H1 (cell line): Measurements from ENCODE around the gene RCC1. TPM values are rescaled to one million over a fixed set of nuclear protein-coding genes. Genes with fewer than 3 reads are reported as not detected.

ENCODE experiments used
- CTCF ChIA-PET: fragments of 300-600 bp; sonication (Branson Sonifier 250); formaldehyde crosslinking; loops from one replicate; lab custom pipeline; 2021; ENCODE audit not compliant: partially characterized antibody; lab: Charles Lee
- POLR2A ChIA-PET: fragments of 300-600 bp; sonication (Branson Sonifier 250); formaldehyde crosslinking; loops from one replicate; lab custom pipeline; 2021; ENCODE audit warnings: inconsistent platforms; ENCODE audit not compliant: partially characterized antibody; lab: Charles Lee
- DNase-seq, 2 experiments: peaks; one replicate each; pipeline versions ENCODE4 v3.0.0 to v3.0.0-alpha.2; 2010 to 2022; ENCODE audit warnings: low spot score in 2 of 2, low read depth in 1 of 2, mixed read lengths in 1 of 2
- FAIRE-seq: peaks from 2 replicates; lab custom pipeline; 2011; peaks lifted over from hg19 to GRCh38; lab: Jason Lieb, UNC
- H2AFZ ChIP-seq: 2 replicates; pipeline ENCODE4 v1.8.1; 2012; ENCODE audit warnings: low read length, inconsistent platforms
- H2AK5ac ChIP-seq: 2 replicates; pipeline ENCODE4 v1.6.1; 2013; ENCODE audit warnings: low read depth, low read length
- H2BK120ac ChIP-seq: replicated peaks from 2 replicates; pipeline ENCODE3; 2013; ENCODE audit warnings: low read depth, low read length, inconsistent platforms
- H2BK12ac ChIP-seq: 2 replicates; pipeline ENCODE4 v1.6.1; 2013; ENCODE audit warnings: low read depth, low read length
- H2BK15ac ChIP-seq: 2 replicates; pipeline ENCODE4 v1.6.1; 2013; ENCODE audit warnings: low read length
- H2BK20ac ChIP-seq: 2 replicates; pipeline ENCODE4 v1.6.1; 2013; ENCODE audit warnings: low read length
- H2BK5ac ChIP-seq: 2 replicates; pipeline ENCODE4 v1.6.1; 2013; ENCODE audit warnings: low read depth, low read length
- H3K14ac ChIP-seq: 2 replicates; pipeline ENCODE4 v1.6.1; 2013; ENCODE audit warnings: inconsistent platforms; ENCODE audit not compliant: insufficient read length
- H3K18ac ChIP-seq: 2 replicates; pipeline ENCODE4 v1.6.1; 2013; ENCODE audit warnings: low read length; ENCODE audit errors: extremely low read depth
- H3K23ac ChIP-seq: 2 replicates; pipeline ENCODE4 v1.6.1; 2013; ENCODE audit warnings: inconsistent platforms; ENCODE audit not compliant: insufficient read length
- H3K23me2 ChIP-seq: 2 replicates; pipeline ENCODE4 v1.6.1; 2013; ENCODE audit warnings: low read depth, low read length
- H3K27ac ChIP-seq: 2 replicates; pipeline ENCODE4 v1.6.1; 2011; ENCODE audit warnings: low read depth, low read length, inconsistent platforms
- H3K27me3 ChIP-seq, 4 experiments: replicated peaks in 1 of 4; 1 replicate in 1 of 4; 2 replicates in 3 of 4; pipeline versions ENCODE4 v1.6.1 to v1.8.1; 2011 to 2013; ENCODE audit warnings: low read length in 3 of 4, mild to moderate bottlenecking in 3 of 4, inconsistent platforms in 2 of 4, mixed read lengths in 2 of 4, moderate library complexity in 1 of 4; ENCODE audit not compliant: control insufficient read depth in 3 of 4, insufficient read depth in 3 of 4; ENCODE audit errors: extremely low read depth in 1 of 4
- H3K36me3 ChIP-seq, 4 experiments: 2 replicates each; pipeline versions ENCODE4 v1.6.1 to v1.8.1; 2011 to 2013; ENCODE audit warnings: mild to moderate bottlenecking in 4 of 4, low read length in 3 of 4, moderate library complexity in 2 of 4, control low read depth in 1 of 4, inconsistent platforms in 1 of 4; ENCODE audit not compliant: insufficient read depth in 4 of 4, control insufficient read depth in 2 of 4
- H3K4ac ChIP-seq: replicated peaks from 2 replicates; pipeline ENCODE3; 2013; ENCODE audit warnings: low read length, low read depth, mixed read lengths, inconsistent platforms; ENCODE audit not compliant: insufficient read length
- H3K4me1 ChIP-seq, 4 experiments: replicated peaks in 1 of 4; 1 replicate in 1 of 4; 2 replicates in 3 of 4; pipeline versions ENCODE4 v1.6.1 to v1.8.1; 2011 to 2013; ENCODE audit warnings: low read length in 3 of 4, inconsistent platforms in 2 of 4, mixed read lengths in 1 of 4; ENCODE audit not compliant: insufficient read depth in 4 of 4, control insufficient read depth in 3 of 4
- H3K4me2 ChIP-seq, 2 experiments: 2 replicates each; pipeline versions ENCODE4 v1.6.1 to v1.8.1; 2011 to 2013; ENCODE audit warnings: low read depth in 2 of 2, low read length in 2 of 2, control low read depth in 1 of 2, inconsistent platforms in 1 of 2, mild to moderate bottlenecking in 1 of 2; ENCODE audit not compliant: insufficient read depth in 1 of 2
- H3K4me3 ChIP-seq, 4 experiments: fragments of 200-600, 300-600 bp in 1 of 4; sonication (generic), shearing (Covaris generic), sonication (Bioruptor Twin) in 1 of 4; 2 replicates each; pipeline versions ENCODE4 v1.5.1 to v1.8.1; 2011 to 2016; ENCODE audit warnings: low read length in 4 of 4, low read depth in 3 of 4, control low read depth in 2 of 4, inconsistent platforms in 2 of 4, mild to moderate bottlenecking in 2 of 4, mixed read lengths in 1 of 4, moderate library complexity in 1 of 4; ENCODE audit not compliant: insufficient read depth in 2 of 4; ENCODE audit errors: extremely low read depth in 1 of 4
- H3K56ac ChIP-seq: replicated peaks from 2 replicates; pipeline ENCODE3; 2013; ENCODE audit warnings: low read depth, mild to moderate bottlenecking, mixed read lengths, low read length, inconsistent platforms; ENCODE audit not compliant: insufficient read length
- H3K79me1 ChIP-seq: 2 replicates; pipeline ENCODE4 v1.6.1; 2013; ENCODE audit warnings: low read depth, low read length, control low read depth
- H3K79me2 ChIP-seq, 2 experiments: 2 replicates each; pipeline versions ENCODE4 v1.6.1 to v1.8.1; 2012 to 2013; ENCODE audit warnings: low read length in 2 of 2, mild to moderate bottlenecking in 2 of 2, inconsistent platforms in 1 of 2; ENCODE audit not compliant: insufficient read depth in 2 of 2, control insufficient read depth in 1 of 2
- H3K9ac ChIP-seq, 4 experiments: replicated peaks in 1 of 4; 1 replicate in 1 of 4; 2 replicates in 3 of 4; pipeline versions ENCODE4 v1.6.1 to v1.8.1; 2011 to 2013; ENCODE audit warnings: low read depth in 3 of 4, low read length in 3 of 4, control low read depth in 2 of 4, mild to moderate bottlenecking in 2 of 4, moderate library complexity in 2 of 4, inconsistent platforms in 1 of 4; ENCODE audit errors: extremely low read depth in 1 of 4
- H3K9me3 ChIP-seq, 2 experiments: 2 replicates each; pipeline versions ENCODE4 v1.6.1 to v1.8.1; 2012 to 2013; ENCODE audit warnings: mild to moderate bottlenecking in 2 of 2, moderate library complexity in 2 of 2, control low read depth in 1 of 2, inconsistent platforms in 1 of 2, low read depth in 1 of 2, low read length in 1 of 2, mixed read lengths in 1 of 2; ENCODE audit not compliant: insufficient read depth in 2 of 2
- H4K20me1 ChIP-seq, 2 experiments: replicated peaks in 1 of 2; 2 replicates each; pipeline versions ENCODE3 to v1.8.1; 2011 to 2013; ENCODE audit warnings: inconsistent platforms in 2 of 2, low read length in 2 of 2, mild to moderate bottlenecking in 1 of 2; ENCODE audit not compliant: insufficient read depth in 2 of 2, control insufficient read depth in 1 of 2
- H4K5ac ChIP-seq: 2 replicates; pipeline ENCODE4 v1.6.1; 2013; ENCODE audit warnings: low read length, low read depth, mixed read lengths, inconsistent platforms; ENCODE audit not compliant: insufficient read length
- H4K8ac ChIP-seq: 2 replicates; pipeline ENCODE4 v1.8.0; 2013; ENCODE audit warnings: mild to moderate bottlenecking, moderate library complexity, low read length, inconsistent platforms; ENCODE audit not compliant: insufficient read depth; ENCODE audit errors: extremely low read depth
- H4K91ac ChIP-seq: replicated peaks from 2 replicates; pipeline ENCODE3; 2013; ENCODE audit warnings: low read length, mixed read lengths, inconsistent platforms; ENCODE audit not compliant: insufficient read length
- GABPA ChIP-seq: IDR thresholded peaks from 2 replicates; pipeline ENCODE4 v1.6.1; 2011; ENCODE audit warnings: mild to moderate bottlenecking, low read length, moderate library complexity, borderline replicate concordance; ENCODE audit not compliant: insufficient read depth
- GTF2F1 ChIP-seq: IDR thresholded peaks from 2 replicates; pipeline ENCODE4 v1.6.1; 2012; ENCODE audit warnings: low read depth, low read length, improper control_type of control experiment, borderline replicate concordance
- KDM1A ChIP-seq: fragments of 200-600, 300-600 bp; sonication (generic); IDR thresholded peaks from 2 replicates; pipeline ENCODE4 v1.7.1; 2016; ENCODE audit warnings: mild to moderate bottlenecking, low read length, borderline replicate concordance
- WGBS, 2 experiments: shearing (Covaris generic) in 1 of 2; methylation state at CpG; one replicate each; pipeline versions ENCODE4 v1.1.6 to v1.1.7; 2013 to 2015; ENCODE audit warnings: low lambda C conversion rate in 2 of 2, mixed read lengths in 2 of 2, inconsistent platforms in 1 of 2, low coverage in 1 of 2, missing lambda C conversion rate in 1 of 2; ENCODE audit not compliant: insufficient replicate concordance in 2 of 2, insufficient coverage in 1 of 2, insufficient read length in 1 of 2; ENCODE audit errors: extremely low coverage in 1 of 2, missing lambda C conversion rate in 1 of 2; 5-methylcytosine and 5-hydroxymethylcytosine counted together
- polyA plus RNA-seq, 7 experiments: library from polyadenylated mRNA; depleted of rRNA in 3 of 7; stranded (reverse) in 5 of 7; unstranded in 2 of 7; fragments of >200 nt in 5 of 7; fragments of 200-250 nt in 2 of 7; gene quantifications; 1 replicate in 5 of 7; 2 replicates in 1 of 7; 4 replicates in 1 of 7; pipeline versions ENCODE4 v1.2.1 to v1.2.3, GENCODE V29; 2011 to 2013; ENCODE audit warnings: missing spikeins in 2 of 7, mixed read lengths in 2 of 7
- total RNA-seq: library from RNA; stranded (reverse); fragmentation: NEBNext Ultra II Directional; extraction: Animal tissue kit (Norgen Biotek cat#: 25700); gene quantifications from 2 replicates; pipeline ENCODE4 v1.2.1, GENCODE V29; 2021

The RCC1 gene
- total and polyA plus RNA-seq, 2 of the 8 experiments (the other 6 are each of a cell fraction or from before 2014, with no cell fraction given) = 48.5 to 98.4 TPM

GRCh38 chr1:28537457-28538199, 31.8 kb downstream of the RCC1 start:
- Histone ChIP-seq H3K23me2 (no peaks in the 10 kb centered on the region), H2BK12ac (no peak overlapping the region), H4K20me1 (peaks cover 2 to 8% of the 10 kb centered on the region in 2 experiments), H3K4ac (no peak overlapping the region), H2BK20ac (no peak overlapping the region), H3K18ac (no peak overlapping the region), H3K56ac (no peak overlapping the region), H3K4me2 (no peak overlapping the region), H4K5ac (no peak overlapping the region), H2BK120ac (no peak overlapping the region), H4K8ac (no peak overlapping the region), H2AFZ (no peak overlapping the region), H3K9ac (no peak overlapping the region), H2AK5ac (no peak overlapping the region), H4K91ac (no peak overlapping the region), H3K23ac (no peak overlapping the region), H3K27me3 (no peaks in the 10 kb centered on the region; a peak in 1 of 7 replicates), H2BK15ac (no peak overlapping the region), H3K9me3 (no peaks in the 10 kb centered on the region), H3K27ac (no peak overlapping the region), H3K14ac (no peak overlapping the region), H3K4me3 (no peak overlapping the region), H3K36me3 (peaks cover 25 to 43% (median 41%) of the 10 kb centered on the region in 4 experiments), H3K79me2 (no peaks in the 10 kb centered on the region), H2BK5ac (no peak overlapping the region), H3K4me1 (no peaks in the 10 kb centered on the region), H3K79me1 (no peaks in the 10 kb centered on the region)
- FAIRE-seq = no peak
- whole genome bisulfite sequencing, 2 experiments = 91% methylated on average over 8 of the region's 8 CpGs; no CpG with 5 or more reads in 1 of the 2 experiments
- no peak for DNase-seq
- ChIA-PET CTCF (interaction anchor here (0.6 to 1.7 kb wide), 2 partner anchors 16 to 65 kb away, joined by 3 to 5 read pairs; no protein-coding TSS in a partner anchor), POLR2A (interaction anchor here (0.7 to 9.6 kb wide), 9 partner anchors 10 to 43 kb away, joined by 3 to 118 read pairs (median 4); partner anchors contain the start of gene TRNAU1AP)
- TF ChIP-seq KDM1A (no peak), GABPA (no peak), GTF2F1 (no peak)
